GM12878 (cell line): ENCODE measurements around the gene SORCS2. TPM values are rescaled to one million over a fixed set of nuclear protein-coding genes. Genes with fewer than 3 reads are reported as not detected.

Experiments
- ATAC-seq: fragments of 200-7000 bp; cut with Tn5 transposase; 3 replicates; pipeline ENCODE4 v1.9.1; 2020; ENCODE audit warnings: mild to moderate bottlenecking, moderate library complexity
- BruUV-seq: library from RNA; stranded (reverse); fragments of 400-500 nt; replicated peaks from 2 replicates; lab custom pipeline; 2021; lab: Mats Ljungman, UMichigan
- CTCF ChIA-PET: fragments of 300-600 bp; sonication (Branson Sonifier 250); formaldehyde crosslinking; extraction: SDS; loops from one replicate; lab custom pipeline; 2021; ENCODE audit warnings: inconsistent platforms; lab: Yijun Ruan, JAX
- POLR2A ChIA-PET: fragments of 350-600 bp; formaldehyde crosslinking; extraction: SDS; loops from one replicate; lab custom pipeline; 2021; ENCODE audit warnings: inconsistent platforms; lab: Charles Lee
- RAD21 ChIA-PET: fragments of 300-600 bp; sonication (Branson Sonifier 250); formaldehyde crosslinking; loops from one replicate; lab custom pipeline; 2023; ENCODE audit warnings: antibody characterized with exemption; ENCODE audit not compliant: unreplicated experiment; lab: Charles Lee
- SMC1A ChIA-PET: fragments of 300-600 bp; sonication (Branson Sonifier 250); formaldehyde crosslinking; loops from one replicate; lab custom pipeline; 2023; ENCODE audit not compliant: unreplicated experiment, uncharacterized antibody; lab: Charles Lee
- DNase-seq: peaks from one replicate; pipeline ENCODE4 v3.0.0-alpha.2; 2011; ENCODE audit warnings: low read depth, low spot score
- FAIRE-seq: peaks from 3 replicates; lab custom pipeline; 2011; peaks lifted over from hg19 to GRCh38; lab: Jason Lieb, UNC
- H2AFZ ChIP-seq: 2 replicates; pipeline ENCODE4 v1.6.0; 2011; ENCODE audit warnings: low read depth, low read length, control low read depth; ENCODE audit not compliant: control insufficient read depth
- H3K27ac ChIP-seq: 2 replicates; pipeline ENCODE4 v1.5.1; 2011; ENCODE audit warnings: control low read depth; ENCODE audit not compliant: control insufficient read depth, insufficient read depth
- H3K27me3 ChIP-seq, 2 experiments: replicated peaks in 1 of 2; 2 replicates each; pipeline versions ENCODE4 v1.6.0 to v1.6.1; 2011; ENCODE audit warnings: low read length in 1 of 2; ENCODE audit not compliant: control insufficient read depth in 2 of 2, insufficient read depth in 2 of 2
- H3K36me3 ChIP-seq, 2 experiments: 2 replicates each; pipeline ENCODE4 v1.5.1; 2011; ENCODE audit warnings: low read length in 1 of 2; ENCODE audit not compliant: control insufficient read depth in 2 of 2, insufficient read depth in 2 of 2
- H3K4me1 ChIP-seq: 2 replicates; pipeline ENCODE4 v1.6.1; 2011; ENCODE audit warnings: mild to moderate bottlenecking, low read length, moderate library complexity, mixed read lengths; ENCODE audit not compliant: control insufficient read depth, insufficient read depth
- H3K4me2 ChIP-seq: 2 replicates; pipeline ENCODE4 v1.6.0; 2011; ENCODE audit warnings: control low read depth; ENCODE audit not compliant: control insufficient read depth, insufficient read depth
- H3K4me3 ChIP-seq: fragments of 200-600 bp; sonication (generic); 2 replicates; pipeline ENCODE4 v1.5.1; 2016
- H3K79me2 ChIP-seq: 2 replicates; pipeline ENCODE4 v1.6.0; 2011; ENCODE audit warnings: low read length; ENCODE audit not compliant: control insufficient read depth, insufficient read depth
- H3K9ac ChIP-seq: 2 replicates; pipeline ENCODE4 v1.8.0; 2011; ENCODE audit warnings: low read length, control low read depth, mixed read lengths; ENCODE audit not compliant: control insufficient read depth, insufficient read depth
- H3K9me3 ChIP-seq: replicated peaks from 3 replicates; pipeline ENCODE4 v1.5.1; 2011; ENCODE audit warnings: mild to moderate bottlenecking, low read length; ENCODE audit not compliant: control insufficient read depth, insufficient read depth
- H4K20me1 ChIP-seq: 2 replicates; pipeline ENCODE4 v1.6.0; 2011; ENCODE audit not compliant: control insufficient read depth, insufficient read depth
- BCLAF1 ChIP-seq: fragments of 450-650 bp; IDR thresholded peaks from 2 replicates; pipeline ENCODE4 v1.6.1; 2017; ENCODE audit warnings: antibody characterized with exemption, mild to moderate bottlenecking, moderate library complexity
- CBFB ChIP-seq: IDR thresholded peaks from 2 replicates; pipeline ENCODE4 v1.6.1; 2016; ENCODE audit warnings: antibody characterized with exemption, low read depth
- E4F1 ChIP-seq: fragments of 450-650 bp; IDR thresholded peaks from 2 replicates; pipeline ENCODE4 v1.6.1; 2018; ENCODE audit warnings: borderline replicate concordance, mild to moderate bottlenecking; ENCODE audit not compliant: partially characterized antibody
- ETV6 ChIP-seq, 2 experiments: fragments of 450-650 bp in 1 of 2; IDR thresholded peaks in 1 of 2; conservative IDR thresholded peaks in 1 of 2; 2 replicates each; pipeline ENCODE4 v1.6.1; 2014; ENCODE audit warnings: antibody characterized with exemption in 1 of 2, borderline replicate concordance in 1 of 2, low read depth in 1 of 2, mild to moderate bottlenecking in 1 of 2, moderate library complexity in 1 of 2
- FOS ChIP-seq: IDR thresholded peaks from 3 replicates; pipeline ENCODE4 v1.6.1; 2011; ENCODE audit warnings: borderline replicate concordance; ENCODE audit not compliant: insufficient read length; ENCODE audit errors: extremely low read depth
- IRF4 ChIP-seq: IDR thresholded peaks from 2 replicates; pipeline ENCODE4 v1.6.1; 2011; ENCODE audit warnings: low read depth, low read length
- MTA3 ChIP-seq: IDR thresholded peaks from 2 replicates; pipeline ENCODE4 v1.6.1; 2012; ENCODE audit warnings: low read length, inconsistent platforms, borderline replicate concordance
- NBN ChIP-seq: fragments of 450-650 bp; IDR thresholded peaks from 2 replicates; pipeline ENCODE4 v1.6.1; 2016
- NFIC ChIP-seq: IDR thresholded peaks from 2 replicates; pipeline ENCODE4 v1.6.1; 2012; ENCODE audit warnings: low read depth, mild to moderate bottlenecking, inconsistent platforms, low read length, moderate library complexity
- NFXL1 ChIP-seq: fragments of 450-650 bp; IDR thresholded peaks from 2 replicates; pipeline ENCODE4 v1.6.1; 2017; ENCODE audit warnings: antibody characterized with exemption, mild to moderate bottlenecking, borderline replicate concordance
- STAT3 ChIP-seq: IDR thresholded peaks from 2 replicates; pipeline ENCODE4 v1.6.1; 2011; ENCODE audit warnings: low read depth, low read length, improper control_type of control experiment
- WGBS: methylation state at CpG from one replicate; pipeline ENCODE4 v1.1.6; 2016; ENCODE audit warnings: low lambda C conversion rate; ENCODE audit not compliant: insufficient replicate concordance, insufficient coverage; ENCODE audit errors: missing lambda C conversion rate; 5-methylcytosine and 5-hydroxymethylcytosine counted together
- in situ Hi-C: fragments of 300-500 bp; cut with MboI; formaldehyde crosslinking; loops from 9 replicates; pipeline ENCODE4 v1.14.3; 2018; ENCODE audit warnings: mixed read lengths
- intact Hi-C: fragments of 100-400 bp; cut with micrococcal nuclease; formaldehyde crosslinking; loops from one replicate; pipeline ENCODE4 v1.14.2; 2022; ENCODE audit not compliant: unreplicated experiment
- polyA plus RNA-seq, 11 experiments: library from polyadenylated mRNA; depleted of rRNA in 4 of 11; unstranded in 6 of 11; stranded (reverse) in 5 of 11; fragments of >200 nt; fragmentation: Nextera tagmentation in 4 of 11; fragmentation: Illumina TruSeq in 1 of 11; extraction: Ambion mirVana in 4 of 11; extraction: Trizol in 1 of 11; gene quantifications; 1 replicate in 1 of 11; 2 replicates in 10 of 11; pipeline versions ENCODE4 v1.2.1 to v1.2.3, GENCODE V29; 2011 to 2016; ENCODE audit warnings: inconsistent platforms in 2 of 11, missing spikeins in 2 of 11, low read depth in 1 of 11
- total RNA-seq, 4 experiments: library from RNA; depleted of rRNA in 3 of 4; stranded (reverse); fragments of >200 nt in 3 of 4; fragmentation: Illumina TruSeq in 1 of 4; extraction: Trizol in 1 of 4; gene quantifications; 2 replicates each; pipeline versions ENCODE4 v1.2.1 to v1.2.3, GENCODE V29; 2013 to 2021

Gene SORCS2
- total and polyA plus RNA-seq, 10 of the 15 experiments (the other 5 are each of a cell fraction or from before 2014, with no cell fraction given), result 0.01 to 0.15 (median 0.05) TPM; not detected in 5

DNA sequence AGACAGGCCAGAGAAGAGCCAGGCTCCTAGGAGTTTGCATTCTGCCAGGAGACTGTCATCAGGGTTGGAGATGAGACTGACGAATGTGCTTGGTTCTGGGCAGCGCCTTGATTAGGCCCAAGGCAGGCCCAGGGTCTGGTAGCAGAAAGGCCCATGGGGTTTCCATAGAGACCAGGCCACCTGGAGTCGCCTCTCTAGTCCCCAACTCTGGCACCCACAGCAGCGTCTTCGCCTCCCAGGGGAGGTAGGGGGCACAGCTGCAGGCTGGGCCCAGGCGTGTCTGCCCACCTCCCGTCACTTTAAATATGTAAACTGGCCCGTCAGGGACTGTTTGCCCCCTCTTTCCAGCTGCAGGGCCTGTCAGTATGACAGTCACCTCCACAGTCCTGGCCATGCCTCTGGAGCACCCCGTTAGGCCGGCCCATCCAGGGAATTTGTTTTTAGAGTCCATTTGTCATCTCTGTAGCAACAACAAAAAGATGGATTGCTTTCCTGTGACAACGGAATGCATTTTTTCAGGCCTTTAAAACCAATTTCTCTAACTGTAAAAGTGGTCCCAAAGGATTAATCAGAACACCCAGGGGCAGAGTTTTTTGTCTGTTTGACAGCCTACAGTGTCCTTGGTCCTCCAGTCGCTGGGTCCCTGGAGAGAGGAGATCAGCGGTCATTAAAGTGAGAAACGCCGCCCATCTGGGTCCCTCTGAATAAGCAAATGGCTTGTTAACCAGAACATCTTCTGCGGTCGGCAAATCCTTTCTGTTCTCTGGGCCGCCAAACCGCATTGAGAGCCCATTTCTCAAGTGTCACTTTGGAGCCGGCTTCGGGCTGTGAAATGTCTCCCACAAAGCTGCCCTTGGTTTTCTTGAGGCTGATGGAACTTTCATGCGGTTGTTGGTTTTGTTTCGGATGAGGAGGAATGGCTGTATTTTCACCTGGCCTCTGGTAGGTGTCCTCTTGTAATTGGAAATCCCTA lies 395.4 kb downstream of the SORCS2 start (continued):
- no peak for TF ChIP-seq ETV6 (conservative IDR thresholded peaks at IDR 0.05 in 1 of 2, IDR thresholded peaks at IDR 0.05 in 1 of 2; ENCODE audit: borderline replicate concordance in 1 of 2, low read depth in 1 of 2)
- TF ChIP-seq E4F1, result no peak
- no peak for TF ChIP-seq NBN
- no peak for TF ChIP-seq CBFB
- no peak for TF ChIP-seq IRF4
- TF ChIP-seq STAT3, result no peak
- TF ChIP-seq NFXL1, result no peak
- no peak for TF ChIP-seq MTA3

- Histone ChIP-seq H3K79me2 (no peaks in the 10 kb centered on the region), H3K9me3 (no peaks in the 10 kb centered on the region; the same call in 2 of the 3 replicates), H3K4me1 (no peaks in the 10 kb centered on the region), H3K4me3 (no peak overlapping the region), H2AFZ (no peak overlapping the region), H3K27me3 (no peaks in the 10 kb centered on the region), H3K4me2 (no peak overlapping the region), H3K27ac (no peak overlapping the region), H4K20me1 (no peaks in the 10 kb centered on the region), H3K9ac (no peak overlapping the region)
- intact Hi-C loops (no loop called here), in situ Hi-C loops (no loop called here)
- WGBS, result 34% methylated on average over 7 of the region's 7 CpGs
- RAD21 ChIA-PET, result no interaction called here
- CTCF ChIA-PET, result no interaction called here
- SMC1A ChIA-PET, result no interaction called here
- POLR2A ChIA-PET, result no interaction called here
- FAIRE-seq (no peak), DNase-seq (no peak)
- TF ChIP-seq NFIC, result no peak
- no peak for TF ChIP-seq BCLAF1
- no peak for TF ChIP-seq FOS
- TF ChIP-seq, all 136 proteins: peak for 0
- BruUV-seq, result no TSS peak
- no peak for ATAC-seq
- no peaks in the 10 kb centered on the region for H3K36me3 ChIP-seq
Observed at GRCh38 chr4:7590189-7590588, 397.9 kb downstream of the SORCS2 start.
